IPS-NIHi7 (cell line): ENCODE data around the gene CSRNP3.

Experiments
- DNase-seq: peaks from one replicate; pipeline ENCODE4 v3.0.0; 2012; ENCODE audit warnings: mixed read lengths; ENCODE audit errors: extremely low spot score

Gene CSRNP3

DNA sequence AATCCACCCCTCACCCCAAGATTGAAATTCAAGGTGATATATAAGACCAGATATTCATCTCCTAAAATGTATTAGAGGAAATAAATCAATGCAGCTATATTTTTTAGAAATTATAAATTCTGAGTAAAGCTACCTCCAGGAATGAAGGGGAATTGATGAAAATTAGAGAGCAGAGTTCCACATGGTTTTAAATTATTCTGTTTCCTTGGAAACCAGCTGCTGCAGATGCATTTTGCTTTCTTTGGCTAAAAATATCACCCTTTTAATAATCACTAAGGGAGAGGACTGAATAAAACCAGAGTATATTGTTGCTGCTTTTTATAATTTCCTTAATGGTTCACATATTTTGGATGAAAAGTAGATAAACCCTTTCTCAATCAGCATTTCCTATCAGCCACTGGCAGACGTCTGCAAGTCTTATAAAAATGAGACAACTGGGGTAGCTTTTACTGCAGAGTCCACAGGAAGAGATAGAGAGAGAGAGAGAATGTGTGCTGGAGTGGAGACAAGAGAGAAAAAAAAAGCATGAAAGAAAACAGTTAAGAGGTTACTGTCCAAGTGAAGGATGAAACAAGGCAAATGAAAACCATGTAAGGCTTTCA is 2.0 kb downstream of the CSRNP3 start:
- no peak for DNase-seq

DNA sequence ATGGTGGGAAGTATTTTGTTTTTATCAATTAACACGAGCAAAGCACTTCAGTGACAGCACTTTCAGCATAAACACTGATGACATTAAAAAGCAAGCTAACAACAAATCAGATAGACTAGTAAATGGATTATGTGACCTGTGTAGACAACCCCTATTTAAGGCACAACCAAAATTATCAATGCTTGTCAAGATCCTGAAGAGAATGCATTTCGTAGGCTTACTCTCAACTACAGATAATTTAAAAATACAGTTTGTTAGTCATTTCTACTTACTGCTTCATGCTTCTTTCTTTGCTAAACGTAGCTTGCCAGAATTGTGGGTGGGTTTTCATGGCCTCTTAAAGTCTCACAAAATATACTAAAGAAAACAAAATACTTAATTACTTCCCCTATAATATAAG is 3.4 kb downstream of the CSRNP3 start:
- no peak for DNase-seq

- DNase-seq: no peak
Measured at GRCh38 chr2:165474619-165475276, 5.2 kb downstream of the CSRNP3 start.

GRCh38 chr2:165475277-165476004 is 5.9 kb downstream of the CSRNP3 start:
- DNase-seq: no peak

- no peak for DNase-seq
Measured at GRCh38 chr2:165479856-165480255, 10.4 kb downstream of the CSRNP3 start.

DNA sequence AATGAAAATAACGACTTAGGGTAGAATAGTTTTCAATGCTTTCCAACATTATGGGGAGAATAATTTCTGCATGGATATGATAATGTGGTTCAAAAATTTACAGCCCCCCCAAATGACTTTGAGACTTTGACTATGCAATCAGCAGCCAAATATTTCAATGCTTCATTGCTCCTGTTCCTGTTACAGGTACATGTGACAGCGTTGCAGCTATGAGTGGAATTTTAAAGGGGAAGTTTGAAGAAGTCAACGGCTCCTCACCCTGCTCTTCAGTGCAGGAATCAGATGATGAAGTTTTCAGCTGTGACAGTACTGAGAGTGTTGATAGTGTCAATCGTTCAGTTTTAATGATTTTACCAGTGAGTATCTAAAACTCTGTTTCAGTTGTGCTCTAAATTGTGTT is 25.1 kb downstream of the CSRNP3 start:
- DNase-seq: no peak

DNA sequence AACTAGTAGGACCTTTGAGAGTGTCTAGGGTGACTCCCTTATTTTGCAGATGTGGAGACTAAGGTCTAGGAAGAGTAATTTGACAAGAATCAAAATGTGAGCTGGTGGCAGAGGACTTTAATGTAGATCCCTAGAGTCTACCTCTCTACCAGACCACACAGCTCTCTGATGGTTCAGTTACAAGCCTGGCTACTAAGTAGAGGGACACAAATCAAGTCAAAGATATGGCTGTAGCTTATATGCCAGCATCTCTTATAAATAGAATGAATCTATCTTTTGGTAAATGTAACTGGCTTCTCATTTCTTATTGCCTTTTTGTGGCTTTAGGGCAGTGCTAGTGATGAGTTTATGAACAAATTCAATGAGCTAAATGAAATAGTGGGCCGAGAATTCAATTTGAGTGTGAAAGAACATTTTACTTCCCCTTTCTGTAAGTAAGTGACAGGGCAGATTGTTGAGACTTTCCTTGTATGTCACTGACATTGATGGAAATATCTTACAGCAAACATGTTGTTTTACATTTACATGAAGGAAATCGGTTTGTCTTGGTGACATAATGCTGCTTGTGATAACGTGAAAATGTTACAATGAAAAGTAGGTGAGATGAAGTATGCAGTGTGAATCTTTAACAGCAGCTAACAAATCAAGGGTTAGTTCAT is 28.3 kb downstream of the CSRNP3 start:
- DNase-seq: no peak

- DNase-seq: no peak
Measured at GRCh38 chr2:165499131-165499530, 29.6 kb downstream of the CSRNP3 start.

- no peak for DNase-seq
Measured at GRCh38 chr2:165500001-165500400, 30.5 kb downstream of the CSRNP3 start.

GRCh38 chr2:165500816-165501215 is 31.3 kb downstream of the CSRNP3 start:
- DNase-seq: no peak

GRCh38 chr2:165505514-165505913 is 36.0 kb downstream of the CSRNP3 start:
- DNase-seq: no peak

DNA sequence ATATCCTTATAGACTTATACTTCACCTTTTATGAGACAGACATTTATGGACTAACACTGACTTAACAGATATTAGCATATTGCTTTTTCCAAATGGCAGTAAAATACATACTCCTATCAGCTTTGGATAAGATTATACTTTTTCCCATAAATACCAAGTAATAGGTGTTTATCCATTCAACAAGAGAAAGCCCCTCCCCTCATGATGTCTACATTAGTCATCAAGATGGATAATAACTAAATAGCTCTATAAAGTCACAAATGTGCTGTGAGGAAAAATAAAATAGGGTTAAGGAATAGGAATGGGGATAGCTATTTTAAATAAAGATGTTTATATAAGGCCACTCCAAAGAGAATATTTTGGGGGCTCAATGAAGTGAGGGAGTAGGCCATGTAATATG is 39.4 kb downstream of the CSRNP3 start:
- no peak for DNase-seq

- no peak for DNase-seq
Measured at GRCh38 chr2:165513479-165513878, 44.0 kb downstream of the CSRNP3 start.

DNA sequence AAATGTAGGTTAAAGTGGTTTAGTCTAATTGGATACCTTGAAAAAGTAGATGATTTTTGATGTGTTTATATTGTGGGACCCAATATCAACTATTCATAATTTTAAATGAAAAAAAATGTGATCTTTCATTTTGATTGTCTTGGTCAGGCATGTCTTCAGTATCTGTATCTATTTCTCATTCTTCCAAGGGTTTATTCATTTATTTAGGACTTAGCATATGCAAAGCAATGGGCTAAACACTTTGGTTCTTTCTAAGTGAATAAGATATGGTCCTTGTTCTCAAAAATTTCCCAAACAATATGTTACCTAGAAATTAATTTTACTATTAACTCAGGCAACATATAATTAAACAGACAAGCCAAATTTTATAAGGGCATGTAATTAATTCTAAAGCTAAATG is 49.1 kb downstream of the CSRNP3 start:
- no peak for DNase-seq

- no peak for DNase-seq
Measured at GRCh38 chr2:165522719-165523118, 53.2 kb downstream of the CSRNP3 start.

- no peak for DNase-seq
Measured at GRCh38 chr2:165524720-165525119, 55.2 kb downstream of the CSRNP3 start.

GRCh38 chr2:165528691-165529090 is 59.2 kb downstream of the CSRNP3 start:
- no peak for DNase-seq

GRCh38 chr2:165529130-165529529 is 59.6 kb downstream of the CSRNP3 start:
- DNase-seq: no peak

DNA sequence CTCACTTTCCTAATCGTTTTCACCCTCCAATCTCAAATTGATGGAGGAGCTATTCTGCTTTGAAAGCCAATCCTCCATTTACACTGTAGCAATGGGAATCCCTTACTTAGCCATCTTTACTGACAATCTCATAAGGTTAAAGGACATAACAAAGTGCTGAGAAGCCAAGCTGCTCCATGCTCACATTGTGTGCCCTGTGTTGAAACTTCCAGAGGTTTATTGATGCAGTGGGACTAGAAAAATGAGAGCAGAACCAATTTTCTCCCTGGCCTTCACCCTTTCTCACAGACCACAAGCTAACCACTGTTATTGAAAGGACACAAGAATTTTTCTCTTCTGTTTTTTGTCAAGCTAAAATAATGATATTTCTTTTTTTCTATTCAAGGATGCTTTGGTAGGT is 63.8 kb downstream of the CSRNP3 start:
- DNase-seq: no peak

- no peak for DNase-seq
Measured at GRCh38 chr2:165535471-165535870, 66.0 kb downstream of the CSRNP3 start.

DNA sequence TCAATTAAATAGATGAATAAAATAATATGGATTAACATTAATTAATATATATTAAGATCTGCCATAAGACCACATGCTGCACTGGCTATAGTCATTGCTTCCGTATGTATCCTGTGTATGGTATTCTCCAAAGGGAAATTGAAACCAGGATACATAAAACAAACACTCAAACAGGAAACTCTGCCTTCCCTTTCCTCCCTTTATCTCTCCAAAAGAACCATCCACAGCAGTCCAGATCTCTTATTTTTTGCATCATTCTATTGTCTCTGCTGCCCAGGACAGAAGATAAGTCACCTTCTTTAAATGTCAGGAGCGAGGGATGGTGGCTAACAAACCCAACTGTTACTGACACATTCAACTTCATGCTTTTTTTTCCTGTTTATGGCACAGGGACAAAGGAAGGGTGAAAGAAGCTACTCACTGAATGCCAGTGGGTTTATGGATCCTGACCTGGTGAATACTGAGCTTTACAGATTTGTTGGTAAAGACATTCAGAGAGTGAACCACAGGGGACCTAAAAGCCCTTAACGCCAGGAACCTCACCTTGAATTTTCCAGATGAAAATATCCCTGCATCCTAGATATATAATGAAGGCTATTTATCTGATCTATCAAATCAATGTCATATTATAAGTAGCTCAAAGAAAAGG is 67.5 kb downstream of the CSRNP3 start:
- no peak for DNase-seq

DNA sequence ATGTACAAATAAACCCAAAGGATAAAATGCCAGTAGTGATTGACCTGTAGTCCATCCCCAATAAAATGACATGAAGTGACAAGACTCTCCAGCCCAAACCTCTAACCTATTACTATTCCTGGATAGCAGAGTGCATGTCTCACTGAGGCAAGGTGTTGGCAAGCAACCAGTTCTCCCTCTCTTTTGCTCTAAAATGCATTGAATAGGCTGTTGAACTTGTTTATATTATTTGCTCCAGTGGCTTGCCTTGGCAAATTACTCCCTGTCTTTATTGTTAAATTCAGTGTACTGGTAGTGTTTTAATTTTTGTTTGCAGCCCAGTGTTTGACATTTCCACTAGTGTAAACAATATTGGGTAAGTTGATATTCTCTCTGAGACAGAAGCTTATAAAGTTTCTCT is 70.5 kb downstream of the CSRNP3 start:
- no peak for DNase-seq
